Measurements from ENCODE around the gene SPOCD1. TPM values are rescaled to one million over a fixed set of nuclear protein-coding genes. Genes with fewer than 3 reads are reported as not detected.

SPOCD1 gene
- total and polyA plus RNA-seq, 2 experiments from 2014 or later = 1.4 to 7.3 TPM

DNA sequence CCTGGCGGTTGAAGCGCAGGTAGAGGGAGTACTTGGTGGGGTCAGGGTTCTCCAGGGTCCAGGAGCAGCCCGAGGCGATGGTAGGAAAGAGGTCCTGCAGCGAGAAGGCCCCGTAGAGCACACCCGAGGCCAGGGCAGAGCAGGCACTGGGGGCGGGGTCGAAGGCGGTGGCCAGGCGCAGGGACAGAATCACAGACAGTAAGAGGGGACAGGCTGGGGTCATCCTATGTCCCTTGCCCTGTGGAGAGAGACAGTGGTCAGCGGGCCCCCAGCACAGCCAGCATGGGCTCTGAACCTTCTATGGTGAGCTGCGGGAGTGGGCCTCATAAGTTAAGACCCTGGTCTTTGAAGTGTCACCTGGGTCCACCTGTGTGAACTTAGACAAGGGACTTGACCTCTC lies 59.2 kb downstream of the SPOCD1 start:
- Histone ChIP-seq H3K27ac (no peak overlapping the region), H3K36me3 (no peaks in the 10 kb centered on the region), H3K9me3 (ENCODE audit: low read depth) (no peaks in the 10 kb centered on the region), H3K4me3 (no peak overlapping the region), H3K27me3 (no peaks in the 10 kb centered on the region), H3K4me1 (ENCODE audit: low read depth) (peaks cover 57% of the 10 kb centered on the region)
- TF ChIP-seq, protein P1, sequence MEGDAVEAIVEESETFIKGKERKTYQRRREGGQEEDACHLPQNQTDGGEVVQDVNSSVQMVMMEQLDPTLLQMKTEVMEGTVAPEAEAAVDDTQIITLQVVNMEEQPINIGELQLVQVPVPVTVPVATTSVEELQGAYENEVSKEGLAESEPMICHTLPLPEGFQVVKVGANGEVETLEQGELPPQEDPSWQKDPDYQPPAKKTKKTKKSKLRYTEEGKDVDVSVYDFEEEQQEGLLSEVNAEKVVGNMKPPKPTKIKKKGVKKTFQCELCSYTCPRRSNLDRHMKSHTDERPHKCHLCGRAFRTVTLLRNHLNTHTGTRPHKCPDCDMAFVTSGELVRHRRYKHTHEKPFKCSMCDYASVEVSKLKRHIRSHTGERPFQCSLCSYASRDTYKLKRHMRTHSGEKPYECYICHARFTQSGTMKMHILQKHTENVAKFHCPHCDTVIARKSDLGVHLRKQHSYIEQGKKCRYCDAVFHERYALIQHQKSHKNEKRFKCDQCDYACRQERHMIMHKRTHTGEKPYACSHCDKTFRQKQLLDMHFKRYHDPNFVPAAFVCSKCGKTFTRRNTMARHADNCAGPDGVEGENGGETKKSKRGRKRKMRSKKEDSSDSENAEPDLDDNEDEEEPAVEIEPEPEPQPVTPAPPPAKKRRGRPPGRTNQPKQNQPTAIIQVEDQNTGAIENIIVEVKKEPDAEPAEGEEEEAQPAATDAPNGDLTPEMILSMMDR (IDR thresholded peaks at IDR 0.05; ENCODE audit: low read depth, low read length) = no peak
- no peak for DNase-seq (ENCODE audit: low read depth in 1 of 2, low spot score in 1 of 2)

DNA sequence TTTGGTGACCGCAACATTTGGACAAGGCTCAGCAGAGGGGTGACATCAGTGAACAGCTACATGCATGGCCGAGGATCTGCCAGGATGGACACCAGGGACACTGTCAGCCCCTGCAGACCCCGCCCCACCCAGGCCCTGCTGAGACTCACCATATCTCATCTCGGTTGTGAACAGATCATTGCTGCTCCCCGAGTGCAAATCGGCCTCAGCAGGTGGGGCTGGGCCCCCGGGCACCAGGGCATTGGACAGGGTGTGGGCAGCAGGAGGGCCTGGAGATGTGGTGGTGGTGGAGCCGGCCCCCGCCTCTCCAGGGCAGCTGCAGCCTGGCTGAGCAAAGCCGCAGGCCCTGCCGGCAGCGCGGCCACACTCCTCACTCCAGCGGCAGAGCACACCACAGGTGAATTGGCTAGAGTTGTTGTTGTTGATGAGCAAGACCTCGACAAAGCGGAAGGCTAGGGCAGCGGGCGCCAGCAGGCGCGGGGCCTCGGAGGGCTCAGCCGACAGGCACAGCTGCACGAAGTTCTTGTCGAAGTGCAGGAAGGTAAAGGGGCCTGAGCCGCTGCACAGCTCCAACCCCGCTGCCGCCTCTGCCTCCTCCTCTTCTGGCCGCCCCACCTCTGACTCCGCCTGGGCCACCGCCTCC lies 59.9 kb downstream of the SPOCD1 start:
- H3K27ac ChIP-seq = peak overlapping the region; percentile 38
- H3K36me3 ChIP-seq = no peaks in the 10 kb centered on the region
- no peak for DNase-seq (ENCODE audit: low read depth in 1 of 2, low spot score in 1 of 2)
- TF ChIP-seq, protein P1 (IDR thresholded peaks at IDR 0.05; ENCODE audit: low read depth, low read length) = no peak
- H3K9me3 ChIP-seq (ENCODE audit: low read depth) = no peaks in the 10 kb centered on the region
- H3K4me1 ChIP-seq (ENCODE audit: low read depth) = peaks cover 57% of the 10 kb centered on the region
- no peaks in the 10 kb centered on the region for H3K27me3 ChIP-seq
- H3K4me3 ChIP-seq = no peak overlapping the region

DNA sequence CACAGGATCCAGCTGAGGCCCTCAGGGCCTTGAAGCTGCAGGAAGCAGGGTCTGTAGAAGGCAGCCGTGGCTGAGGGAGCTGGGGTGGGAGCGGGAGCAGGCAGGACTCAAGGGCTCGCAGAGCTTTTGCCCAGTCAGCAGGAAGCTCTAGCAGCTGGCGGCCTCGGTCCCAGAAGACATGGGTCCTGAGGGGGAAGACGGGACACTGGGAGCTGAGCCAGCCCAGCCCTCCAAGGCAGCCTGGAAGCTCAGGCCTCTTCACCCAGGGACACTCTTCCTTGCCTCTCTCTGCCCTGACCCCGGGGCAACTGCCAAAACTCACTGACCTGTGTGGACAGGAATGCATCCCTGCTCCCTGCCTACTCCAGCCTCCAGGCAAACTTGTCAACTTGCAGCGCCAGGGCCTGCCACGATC lies 60.6 kb downstream of the SPOCD1 start:
- H3K9me3 ChIP-seq (ENCODE audit: low read depth) = no peaks in the 10 kb centered on the region
- DNase-seq (ENCODE audit: low read depth in 1 of 2, low spot score in 1 of 2) = no peak

DNA sequence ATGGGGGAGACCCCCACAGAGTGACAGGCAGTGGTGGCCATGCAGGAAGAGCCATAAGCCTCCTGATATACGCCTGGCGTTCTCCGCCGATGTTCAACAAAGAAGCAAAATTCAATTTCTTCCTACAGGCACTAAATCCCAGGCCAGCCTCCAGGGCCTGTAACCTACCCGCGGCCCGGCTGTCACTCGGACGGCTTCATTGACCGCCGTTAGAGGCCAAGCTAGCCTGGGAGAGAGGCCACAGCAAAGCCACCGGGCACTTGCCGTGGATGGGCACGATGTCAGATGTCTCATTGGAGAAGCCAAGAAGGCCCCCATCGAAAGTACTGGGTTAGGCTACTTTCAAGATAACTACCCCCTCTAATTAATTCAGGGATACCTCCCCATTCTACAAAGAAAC lies 61.4 kb downstream of the SPOCD1 start:
- DNase-seq (ENCODE audit: low read depth in 1 of 2, low spot score in 1 of 2) = no peak
- Histone ChIP-seq H3K27ac (no peak overlapping the region), H3K27me3 (no peaks in the 10 kb centered on the region), H3K4me3 (no peak overlapping the region), H3K4me1 (ENCODE audit: low read depth) (peaks cover 63% of the 10 kb centered on the region), H3K9me3 (ENCODE audit: low read depth) (no peaks in the 10 kb centered on the region), H3K36me3 (no peaks in the 10 kb centered on the region)
- TF ChIP-seq, protein P1 (IDR thresholded peaks at IDR 0.05; ENCODE audit: low read depth, low read length) = no peak

More for the DNA sequence above, 60.6 kb downstream of the SPOCD1 start:
- Histone ChIP-seq H3K4me3 (no peak overlapping the region), H3K4me1 (ENCODE audit: low read depth) (peaks cover 63% of the 10 kb centered on the region), H3K36me3 (no peaks in the 10 kb centered on the region), H3K27me3 (no peaks in the 10 kb centered on the region), H3K27ac (peak overlapping the region; percentile 38)
- TF ChIP-seq, protein P1 (IDR thresholded peaks at IDR 0.05; ENCODE audit: low read depth, low read length) = no peak

- Histone ChIP-seq H3K27me3 (no peaks in the 10 kb centered on the region), H3K4me3 (no peak overlapping the region), H3K27ac (peak overlapping the region; percentile 85), H3K36me3 (no peaks in the 10 kb centered on the region), H3K9me3 (ENCODE audit: low read depth) (no peaks in the 10 kb centered on the region), H3K4me1 (ENCODE audit: low read depth) (peaks cover 67% of the 10 kb centered on the region)
- TF ChIP-seq, protein P1 (IDR thresholded peaks at IDR 0.05; ENCODE audit: low read depth, low read length) = no peak
- peak in 1 of 2 donors; percentile 59 for DNase-seq (ENCODE audit: low read depth in 1 of 2, low spot score in 1 of 2)
Measured at GRCh38 chr1:31753707-31754349, 62.0 kb downstream of the SPOCD1 start.
